Left lung (tissue), 10 donors: ENCODE results near the gene WDFY2. TPM values are rescaled to one million over a fixed set of nuclear protein-coding genes. Genes with fewer than 3 reads are reported as not detected.

ENCODE experiments used
- ATAC-seq: fragments of 200-7000 bp; cut with Tn5 transposase; one replicate; pipeline ENCODE4 v1.9.1; 2020; ENCODE audit warnings: moderate library complexity
- DNase-seq, 4 donors: peaks; one replicate each; pipeline ENCODE4 v3.0.0-alpha.2; 2013 to 2020
- H3K27ac ChIP-seq, 2 donors: fragments of 200-600 bp; sonication (generic) in 1 of 2; one replicate each; pipeline versions ENCODE4 v1.5.0 to v1.8.0; 2020 to 2021
- H3K27me3 ChIP-seq, 2 donors: fragments of 200-600 bp; sonication (generic) in 1 of 2; one replicate each; pipeline versions ENCODE4 v1.5.0 to v1.8.0; 2020 to 2021
- H3K36me3 ChIP-seq, 2 donors: fragments of 200-600 bp; sonication (generic) in 1 of 2; one replicate each; pipeline versions ENCODE4 v1.5.0 to v1.8.0; 2020 to 2021
- H3K4me1 ChIP-seq, 2 donors: fragments of 200-600 bp; one replicate each; pipeline ENCODE4 v1.8.0; 2021
- H3K4me3 ChIP-seq, 2 donors: fragments of 200-600 bp; sonication (generic) in 1 of 2; one replicate each; pipeline versions ENCODE4 v1.5.0 to v1.8.0; 2020 to 2021; ENCODE audit warnings: mild to moderate bottlenecking in 1 of 2
- H3K9me3 ChIP-seq, 2 donors: fragments of 200-600 bp; sonication (generic) in 1 of 2; one replicate each; pipeline versions ENCODE4 v1.5.0 to v1.8.0; 2020 to 2021
- intact Hi-C, 2 donors: fragments of 100-400 bp; cut with DNase I; formaldehyde crosslinking; loops; one replicate each; pipeline versions ENCODE4 v1.11.2 to v1.14.2; 2022
- polyA plus RNA-seq, 6 donors: library from polyadenylated mRNA; unstranded; fragments of 120-200 nt; gene quantifications; one replicate each; pipeline ENCODE4 v1.2.1, GENCODE V29; 2013; ENCODE audit not compliant: insufficient read length in 6 of 6
- total RNA-seq, 2 donors: library from RNA; stranded (reverse); fragmentation: NEBNext Ultra II Directional; extraction: Animal tissue kit (Norgen Biotek cat#: 25700); gene quantifications; one replicate each; pipeline ENCODE4 v1.2.1, GENCODE V29; 2021
- TF ChIP-seq, protein P1 (sequence below), 2 donors: fragments of 200-600 bp; sonication (generic) in 1 of 2; IDR thresholded peaks; one replicate each; pipeline versions ENCODE4 v1.5.0 to v1.8.0; 2021; ENCODE audit warnings: antibody characterized with exemption in 2 of 2
- donor health status: DM: no; HTN: yes; CAD: no.
- donor health status: DM: no; HTN: no; CAD: no.

WDFY2 gene
- total and polyA plus RNA-seq, 8 donors: 9.7 to 33.3 (median 22.1) TPM

DNA sequence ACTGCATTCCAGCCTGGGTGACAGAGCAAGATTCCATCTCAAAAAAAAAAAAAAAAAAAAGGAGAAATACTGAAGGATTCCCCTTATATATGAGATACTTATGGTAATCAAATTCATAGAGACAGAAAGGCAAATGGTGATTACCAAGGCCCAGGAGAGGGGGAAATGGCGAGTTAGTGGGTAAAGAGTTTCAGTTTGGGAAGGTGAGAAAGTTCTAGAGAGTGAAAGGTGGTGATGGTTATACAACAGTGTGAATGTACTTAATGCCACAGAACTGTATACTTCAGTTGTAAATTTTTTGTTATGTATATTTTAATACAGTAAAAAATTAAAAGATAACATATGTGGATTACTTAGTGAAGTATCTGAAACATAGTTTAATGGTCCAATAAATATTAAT is 129.5 kb downstream of the WDFY2 start:
- TF ChIP-seq, protein P1, sequence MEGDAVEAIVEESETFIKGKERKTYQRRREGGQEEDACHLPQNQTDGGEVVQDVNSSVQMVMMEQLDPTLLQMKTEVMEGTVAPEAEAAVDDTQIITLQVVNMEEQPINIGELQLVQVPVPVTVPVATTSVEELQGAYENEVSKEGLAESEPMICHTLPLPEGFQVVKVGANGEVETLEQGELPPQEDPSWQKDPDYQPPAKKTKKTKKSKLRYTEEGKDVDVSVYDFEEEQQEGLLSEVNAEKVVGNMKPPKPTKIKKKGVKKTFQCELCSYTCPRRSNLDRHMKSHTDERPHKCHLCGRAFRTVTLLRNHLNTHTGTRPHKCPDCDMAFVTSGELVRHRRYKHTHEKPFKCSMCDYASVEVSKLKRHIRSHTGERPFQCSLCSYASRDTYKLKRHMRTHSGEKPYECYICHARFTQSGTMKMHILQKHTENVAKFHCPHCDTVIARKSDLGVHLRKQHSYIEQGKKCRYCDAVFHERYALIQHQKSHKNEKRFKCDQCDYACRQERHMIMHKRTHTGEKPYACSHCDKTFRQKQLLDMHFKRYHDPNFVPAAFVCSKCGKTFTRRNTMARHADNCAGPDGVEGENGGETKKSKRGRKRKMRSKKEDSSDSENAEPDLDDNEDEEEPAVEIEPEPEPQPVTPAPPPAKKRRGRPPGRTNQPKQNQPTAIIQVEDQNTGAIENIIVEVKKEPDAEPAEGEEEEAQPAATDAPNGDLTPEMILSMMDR (IDR thresholded peaks at IDR 0.05): no peak
- H3K4me3 ChIP-seq: no peak overlapping the region
- no peak overlapping the region for H3K27ac ChIP-seq
- H3K27me3 ChIP-seq: no peaks in the 10 kb centered on the region
- no peaks in the 10 kb centered on the region for H3K36me3 ChIP-seq
- no peak for ATAC-seq
- H3K4me1 ChIP-seq: peaks cover 0 to 8% of the 10 kb centered on the region in 2 donors
- intact Hi-C loops: no loop called here
- H3K9me3 ChIP-seq: no peaks in the 10 kb centered on the region
- no peak for DNase-seq

- Histone ChIP-seq H3K36me3 (no peaks in the 10 kb centered on the region), H3K9me3 (no peaks in the 10 kb centered on the region), H3K27me3 (no peaks in the 10 kb centered on the region), H3K4me1 (peaks cover 0 to 8% of the 10 kb centered on the region in 2 donors), H3K27ac (peak overlapping the region in 1 of 2 donors; percentile 33), H3K4me3 (no peak overlapping the region)
- DNase-seq (no peak), ATAC-seq (peak; percentile 39)
- TF ChIP-seq, protein P1 (IDR thresholded peaks at IDR 0.05): no peak
- intact Hi-C loops: no loop called here
Measured at GRCh38 chr13:51714663-51715168, 130.5 kb downstream of the WDFY2 start.

DNA sequence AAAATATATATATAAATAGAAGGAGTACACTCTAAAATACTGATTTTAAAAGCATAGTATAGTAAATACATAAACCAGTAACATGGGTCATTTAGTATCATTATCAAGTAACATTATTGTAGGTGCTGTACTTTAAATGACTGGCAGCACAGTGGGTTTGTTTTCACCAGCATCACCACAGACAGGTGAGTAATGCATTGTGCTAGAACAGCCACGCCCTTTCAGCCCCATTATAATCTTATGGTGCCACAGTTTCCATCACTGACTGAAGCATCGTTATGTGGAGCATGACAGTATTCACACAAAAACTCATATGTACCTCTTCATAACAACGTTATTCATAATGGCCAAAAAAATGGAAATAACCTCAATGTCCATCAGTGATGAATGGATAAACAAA is 131.4 kb downstream of the WDFY2 start:
- no peak overlapping the region for H3K27ac ChIP-seq
- no peaks in the 10 kb centered on the region for H3K9me3 ChIP-seq
- no peak for DNase-seq
- peaks cover 0 to 8% of the 10 kb centered on the region in 2 donors for H3K4me1 ChIP-seq
- H3K4me3 ChIP-seq: no peak overlapping the region
- TF ChIP-seq, protein P1 (IDR thresholded peaks at IDR 0.05): no peak
- no peak for ATAC-seq
- no peaks in the 10 kb centered on the region for H3K36me3 ChIP-seq
- H3K27me3 ChIP-seq: no peaks in the 10 kb centered on the region
- intact Hi-C loops: no loop called here

GRCh38 chr13:51717786-51718398 is 133.6 kb downstream of the WDFY2 start:
- intact Hi-C loops: no loop called here
- Histone ChIP-seq H3K9me3 (no peaks in the 10 kb centered on the region), H3K4me3 (no peak overlapping the region), H3K27ac (no peak overlapping the region), H3K4me1 (peaks cover 0 to 8% of the 10 kb centered on the region in 2 donors), H3K36me3 (no peaks in the 10 kb centered on the region), H3K27me3 (no peaks in the 10 kb centered on the region)
- ATAC-seq (no peak), DNase-seq (no peak)
- TF ChIP-seq, protein P1 (IDR thresholded peaks at IDR 0.05): no peak

GRCh38 chr13:51719394-51719793 is 135.1 kb downstream of the WDFY2 start:
- H3K36me3 ChIP-seq: no peaks in the 10 kb centered on the region
- H3K4me1 ChIP-seq: peaks cover 0 to 8% of the 10 kb centered on the region in 2 donors
- H3K27ac ChIP-seq: no peak overlapping the region
- no peaks in the 10 kb centered on the region for H3K27me3 ChIP-seq
- no peaks in the 10 kb centered on the region for H3K9me3 ChIP-seq
- no peak overlapping the region for H3K4me3 ChIP-seq
- TF ChIP-seq, protein P1 (IDR thresholded peaks at IDR 0.05): no peak
- intact Hi-C loops: no loop called here
- ATAC-seq (no peak), DNase-seq (no peak)
